CD14-positive monocyte (primary cell): ENCODE measurements around the gene TNFSF9. TPM values are rescaled to one million over a fixed set of nuclear protein-coding genes. Genes with fewer than 3 reads are reported as not detected.

Experiments
- DNase-seq, 3 donors: peaks; one replicate each; pipeline ENCODE4 v3.0.0-alpha.2; 2011 to 2022
- H2AFZ ChIP-seq: 2 replicates; pipeline ENCODE4 v1.6.0; 2012; ENCODE audit warnings: mild to moderate bottlenecking, low read depth, low read length, inconsistent platforms; ENCODE audit not compliant: insufficient read depth, poor library complexity, severe bottlenecking
- H3K27ac ChIP-seq, 2 donors: 1 replicate in 1 of 2; 2 replicates in 1 of 2; pipeline ENCODE4 v1.5.1; 2012 to 2013; ENCODE audit warnings: low read length in 2 of 2, control low read depth in 1 of 2, inconsistent platforms in 1 of 2, low read depth in 1 of 2, mild to moderate bottlenecking in 1 of 2
- H3K27me3 ChIP-seq, 2 donors: one replicate each; pipeline versions ENCODE4 v1.6.0 to v1.6.1; 2011 to 2013; ENCODE audit warnings: low read length in 2 of 2; ENCODE audit not compliant: control insufficient read depth in 2 of 2, insufficient read depth in 2 of 2
- H3K36me3 ChIP-seq, 2 donors: replicated peaks in 1 of 2; 1 replicate in 1 of 2; 2 replicates in 1 of 2; pipeline versions ENCODE4 v1.5.1 to v1.6.1; 2012 to 2013; ENCODE audit warnings: low read length in 2 of 2, control low read depth in 1 of 2, inconsistent platforms in 1 of 2, mild to moderate bottlenecking in 1 of 2; ENCODE audit not compliant: insufficient read depth in 2 of 2, control insufficient read depth in 1 of 2
- H3K4me1 ChIP-seq, 2 donors: 1 replicate in 1 of 2; 2 replicates in 1 of 2; pipeline versions ENCODE4 v1.5.1 to v1.6.1; 2012 to 2013; ENCODE audit warnings: low read length in 2 of 2, control low read depth in 1 of 2, inconsistent platforms in 1 of 2, mild to moderate bottlenecking in 1 of 2, moderate library complexity in 1 of 2; ENCODE audit not compliant: insufficient read depth in 2 of 2, control insufficient read depth in 1 of 2
- H3K4me2 ChIP-seq: replicated peaks from 2 replicates; pipeline ENCODE3; 2012; ENCODE audit warnings: low read length, moderate library complexity, mild to moderate bottlenecking; ENCODE audit not compliant: poor library complexity, severe bottlenecking; ENCODE audit errors: extremely low read depth
- H3K4me3 ChIP-seq, 3 experiments: fragments of 200-600 bp in 1 of 3; sonication (generic) in 1 of 3; replicated peaks in 1 of 3; 1 replicate in 2 of 3; 2 replicates in 1 of 3; pipeline ENCODE4 v1.5.1; 2011 to 2013; ENCODE audit warnings: low read length in 3 of 3, mild to moderate bottlenecking in 3 of 3, control low read depth in 2 of 3, low read depth in 2 of 3, inconsistent platforms in 1 of 3, moderate library complexity in 1 of 3
- H3K79me2 ChIP-seq: 2 replicates; pipeline ENCODE4 v1.6.0; 2012; ENCODE audit warnings: mild to moderate bottlenecking, control low read depth, inconsistent platforms, low read length, moderate library complexity; ENCODE audit not compliant: insufficient read depth
- H3K9ac ChIP-seq: 2 replicates; pipeline ENCODE4 v1.6.0; 2017; ENCODE audit warnings: low read length, mild to moderate bottlenecking; ENCODE audit not compliant: insufficient read depth, poor library complexity, severe bottlenecking
- H3K9me3 ChIP-seq, 2 donors: replicated peaks in 1 of 2; 1 replicate in 1 of 2; 2 replicates in 1 of 2; pipeline versions ENCODE4 v1.5.1 to v1.6.1; 2012 to 2013; ENCODE audit warnings: low read length in 2 of 2, control low read depth in 1 of 2; ENCODE audit not compliant: control insufficient read depth in 1 of 2, insufficient read depth in 1 of 2
- H4K20me1 ChIP-seq: 2 replicates; pipeline ENCODE4 v1.6.0; 2012; ENCODE audit warnings: mild to moderate bottlenecking, low read length, control low read depth, moderate library complexity; ENCODE audit not compliant: insufficient read depth
- H3K27ac Mint-ChIP-seq, 7 donors: one replicate each; pipeline ENCODE4 v1.8.0; 2020; ENCODE audit warnings: mild to moderate bottlenecking in 7 of 7, mixed read lengths in 7 of 7, moderate library complexity in 6 of 7, inconsistent platforms in 2 of 7
- H3K27me3 Mint-ChIP-seq, 3 donors: one replicate each; pipeline ENCODE4 v1.8.0; 2021 to 2022; ENCODE audit warnings: low read depth in 3 of 3, mild to moderate bottlenecking in 3 of 3, mixed read lengths in 3 of 3, moderate library complexity in 3 of 3, inconsistent platforms in 1 of 3
- H3K36me3 Mint-ChIP-seq, 2 donors: one replicate each; pipeline ENCODE4 v1.8.0; 2020; ENCODE audit warnings: mixed read lengths in 2 of 2, inconsistent platforms in 1 of 2, mild to moderate bottlenecking in 1 of 2
- H3K4me1 Mint-ChIP-seq: one replicate; pipeline ENCODE4 v1.8.0; 2020; ENCODE audit warnings: mild to moderate bottlenecking, mixed read lengths
- H3K4me3 Mint-ChIP-seq, 2 donors: one replicate each; pipeline ENCODE4 v1.8.0; 2020; ENCODE audit warnings: mild to moderate bottlenecking in 2 of 2, mixed read lengths in 2 of 2, moderate library complexity in 1 of 2
- H3K9me3 Mint-ChIP-seq, 7 donors: one replicate each; pipeline ENCODE4 v1.8.0; 2020 to 2022; ENCODE audit warnings: mixed read lengths in 7 of 7, mild to moderate bottlenecking in 6 of 7, moderate library complexity in 6 of 7, inconsistent platforms in 2 of 7
- whole genome bisulfite sequencing: methylation state at CpG from one replicate; pipeline ENCODE4 v1.1.5; 2013; ENCODE audit warnings: missing lambda C conversion rate; ENCODE audit not compliant: insufficient coverage; 5-methylcytosine and 5-hydroxymethylcytosine counted together
- intact Hi-C, 2 donors: fragments of 100-400 bp; cut with micrococcal nuclease; formaldehyde crosslinking; loops; one replicate each; pipeline versions ENCODE4 v1.15.0 to v1.15.1; 2023
- polyA plus RNA-seq, 3 donors: library from polyadenylated mRNA; depleted of rRNA in 1 of 3; unstranded in 2 of 3; stranded (reverse) in 1 of 3; fragments of 300-500 nt in 2 of 3; fragments of >200 nt in 1 of 3; fragmentation: Illumina TruSeq in 2 of 3; gene quantifications; 1 replicate in 2 of 3; 2 replicates in 1 of 3; pipeline ENCODE4 v1.2.3, GENCODE V29; 2012 to 2021
- TF ChIP-seq, protein P1 (sequence below): fragments of 200-600 bp; IDR thresholded peaks from one replicate; pipeline ENCODE4 v1.8.0; 2022; ENCODE audit warnings: antibody characterized with exemption, mild to moderate bottlenecking

Gene TNFSF9
- polyA plus RNA-seq, 3 donors = 3.7 to 4.9 (median 4.3) TPM

DNA sequence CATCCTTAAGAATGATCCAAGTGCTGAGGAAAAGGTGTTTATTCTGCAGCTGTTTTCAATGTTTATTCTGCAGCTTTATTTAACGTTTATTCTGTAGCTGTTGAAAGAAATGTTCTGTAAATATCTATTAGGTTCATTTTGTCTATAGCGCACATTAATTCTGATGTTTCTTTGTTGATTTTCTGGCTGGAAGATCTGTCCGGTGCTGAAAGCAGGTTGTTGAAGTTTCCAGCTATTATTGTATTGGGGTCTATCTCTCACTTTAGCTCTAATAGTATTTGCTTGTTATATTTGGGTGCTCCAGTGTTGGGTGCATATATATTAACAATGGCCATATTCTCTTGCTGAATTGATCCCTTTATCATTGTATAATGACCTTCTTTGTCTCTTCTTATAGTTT, 39.9 kb downstream of the TNFSF9 start:
- intact Hi-C loops = no loop called here
- no peaks in the 10 kb centered on the region for H3K36me3 Mint-ChIP-seq
- H3K36me3 ChIP-seq = no peaks in the 10 kb centered on the region
- no peaks in the 10 kb centered on the region for H3K9me3 ChIP-seq
- no CpG with 5 or more reads among the region's 3 CpGs for WGBS
- H3K4me2 ChIP-seq = no peak overlapping the region
- no peak overlapping the region for H3K27ac ChIP-seq
- peaks cover 6 to 32% (median 10%) of the 10 kb centered on the region in 3 donors for H3K27me3 Mint-ChIP-seq
- H3K79me2 ChIP-seq = no peaks in the 10 kb centered on the region
- H3K27ac Mint-ChIP-seq = no peak overlapping the region
- no peak overlapping the region for H2AFZ ChIP-seq
- TF ChIP-seq, protein P1, sequence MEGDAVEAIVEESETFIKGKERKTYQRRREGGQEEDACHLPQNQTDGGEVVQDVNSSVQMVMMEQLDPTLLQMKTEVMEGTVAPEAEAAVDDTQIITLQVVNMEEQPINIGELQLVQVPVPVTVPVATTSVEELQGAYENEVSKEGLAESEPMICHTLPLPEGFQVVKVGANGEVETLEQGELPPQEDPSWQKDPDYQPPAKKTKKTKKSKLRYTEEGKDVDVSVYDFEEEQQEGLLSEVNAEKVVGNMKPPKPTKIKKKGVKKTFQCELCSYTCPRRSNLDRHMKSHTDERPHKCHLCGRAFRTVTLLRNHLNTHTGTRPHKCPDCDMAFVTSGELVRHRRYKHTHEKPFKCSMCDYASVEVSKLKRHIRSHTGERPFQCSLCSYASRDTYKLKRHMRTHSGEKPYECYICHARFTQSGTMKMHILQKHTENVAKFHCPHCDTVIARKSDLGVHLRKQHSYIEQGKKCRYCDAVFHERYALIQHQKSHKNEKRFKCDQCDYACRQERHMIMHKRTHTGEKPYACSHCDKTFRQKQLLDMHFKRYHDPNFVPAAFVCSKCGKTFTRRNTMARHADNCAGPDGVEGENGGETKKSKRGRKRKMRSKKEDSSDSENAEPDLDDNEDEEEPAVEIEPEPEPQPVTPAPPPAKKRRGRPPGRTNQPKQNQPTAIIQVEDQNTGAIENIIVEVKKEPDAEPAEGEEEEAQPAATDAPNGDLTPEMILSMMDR = no peak
- H3K4me1 Mint-ChIP-seq = peaks cover 20% of the 10 kb centered on the region
- peaks cover 19 to 32% of the 10 kb centered on the region in 2 donors for H3K4me1 ChIP-seq
- H3K9me3 Mint-ChIP-seq = peaks cover 5 to 16% (median 9%) of the 10 kb centered on the region in 7 donors
- H3K27me3 ChIP-seq = peaks cover 0 to 6% of the 10 kb centered on the region in 2 donors
- H3K4me3 ChIP-seq = no peak overlapping the region
- DNase-seq = no peak
- H3K4me3 Mint-ChIP-seq = no peak overlapping the region
- H3K9ac ChIP-seq = no peak overlapping the region
- no peaks in the 10 kb centered on the region for H4K20me1 ChIP-seq

DNA sequence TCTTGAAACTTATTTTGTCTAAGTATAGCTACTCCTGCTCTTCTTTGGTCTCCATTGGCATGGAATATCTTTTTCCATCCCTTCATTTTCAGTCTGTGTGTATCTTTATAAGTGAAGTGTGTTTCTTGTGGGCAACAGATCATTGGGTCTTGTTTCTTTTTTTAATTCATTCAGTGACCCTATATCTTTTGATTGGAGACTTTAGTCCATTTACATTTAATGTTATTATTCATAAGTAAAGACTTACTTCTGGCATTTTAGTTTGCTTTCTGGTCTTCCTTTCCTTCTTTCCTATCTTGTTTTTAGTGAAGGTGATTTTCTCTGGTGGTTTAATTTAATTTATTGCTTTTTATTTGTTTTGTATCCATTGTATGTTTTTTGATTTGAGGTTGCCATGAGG, 40.3 kb downstream of the TNFSF9 start:
- intact Hi-C loops = no loop called here
- Histone ChIP-seq H2AFZ (no peak overlapping the region), H3K27ac (no peak overlapping the region), H3K4me2 (no peak overlapping the region), H3K79me2 (no peaks in the 10 kb centered on the region), H3K9me3 (no peaks in the 10 kb centered on the region), H3K4me1 (peaks cover 22 to 36% of the 10 kb centered on the region in 2 donors), H3K36me3 (no peaks in the 10 kb centered on the region), H3K4me3 (no peak overlapping the region), H4K20me1 (no peaks in the 10 kb centered on the region), H3K9ac (no peak overlapping the region), H3K27me3 (peaks cover 0 to 6% of the 10 kb centered on the region in 2 donors)
- no peak for DNase-seq
- TF ChIP-seq, protein P1 = no peak
- peaks cover 5 to 16% (median 9%) of the 10 kb centered on the region in 7 donors for H3K9me3 Mint-ChIP-seq
- H3K4me1 Mint-ChIP-seq = peaks cover 20% of the 10 kb centered on the region
- H3K27me3 Mint-ChIP-seq = peaks cover 6 to 28% (median 10%) of the 10 kb centered on the region in 3 donors
- H3K4me3 Mint-ChIP-seq = no peak overlapping the region
- H3K27ac Mint-ChIP-seq = no peak overlapping the region
- H3K36me3 Mint-ChIP-seq = no peaks in the 10 kb centered on the region
